GM19238 (cell line): Measurements from ENCODE around the gene BCL7A.
"Not testable (repeated sequence)": the region's sequence is repeated elsewhere in the genome, so short reads cannot be mapped to it uniquely, and the experiment has no call there.

ENCODE experiments used
- DNase-seq: peaks from one replicate; pipeline ENCODE4 v3.0.0; 2011; ENCODE audit warnings: low spot score; ENCODE audit not compliant: insufficient read length

BCL7A gene

GRCh38 chr12:122093098-122093883 is 71.6 kb downstream of the BCL7A start:
- no peak for DNase-seq

GRCh38 chr12:122094137-122094734 is 72.6 kb downstream of the BCL7A start:
- no peak for DNase-seq

GRCh38 chr12:122094735-122095631 is 73.3 kb downstream of the BCL7A start:
- no peak for DNase-seq

- DNase-seq, result no peak
Observed at GRCh38 chr12:122096014-122096413, 74.3 kb downstream of the BCL7A start.

GRCh38 chr12:122096591-122097149 is 75.0 kb downstream of the BCL7A start:
- no peak for DNase-seq

GRCh38 chr12:122097584-122097926 is 75.9 kb downstream of the BCL7A start:
- DNase-seq, result no peak

GRCh38 chr12:122097927-122098756 is 76.5 kb downstream of the BCL7A start:
- DNase-seq, result no peak

- no peak for DNase-seq
Observed at GRCh38 chr12:122099280-122099749, 77.6 kb downstream of the BCL7A start.

- DNase-seq, result no peak
Observed at GRCh38 chr12:122099856-122100255, 78.2 kb downstream of the BCL7A start.

- no peak for DNase-seq
Observed at GRCh38 chr12:122100568-122100967, 78.9 kb downstream of the BCL7A start.

GRCh38 chr12:122102331-122102730 is 80.6 kb downstream of the BCL7A start:
- no peak for DNase-seq

- DNase-seq, result no peak
Observed at GRCh38 chr12:122104844-122105243, 83.2 kb downstream of the BCL7A start.

GRCh38 chr12:122105496-122105895 is 83.8 kb downstream of the BCL7A start:
- DNase-seq, result not testable (repeated sequence)

- no peak for DNase-seq
Observed at GRCh38 chr12:122106843-122107242, 85.2 kb downstream of the BCL7A start.

- no peak for DNase-seq
Observed at GRCh38 chr12:122107261-122107660, 85.6 kb downstream of the BCL7A start.

- no peak for DNase-seq
Observed at GRCh38 chr12:122111089-122111641, 89.5 kb downstream of the BCL7A start.
